ENCODE results near the gene MANBA. TPM values are rescaled to one million over a fixed set of nuclear protein-coding genes. Genes with fewer than 3 reads are reported as not detected.
A peak's percentile ranks its signal among the peaks of the same experiment; 100 is the strongest.

The MANBA gene
- total RNA-seq, 1 experiment from 2014 or later, result 21.7 TPM

GRCh38 chr4:102683881-102684609 lies 76.7 kb downstream of the MANBA start:
- DNase-seq (ENCODE audit: low read depth), result peak; percentile 58

- DNase-seq (ENCODE audit: low read depth), result no peak
These were observed 82.0 kb downstream of the MANBA start for GRCh38 chr4:102678695-102679335.

DNA sequence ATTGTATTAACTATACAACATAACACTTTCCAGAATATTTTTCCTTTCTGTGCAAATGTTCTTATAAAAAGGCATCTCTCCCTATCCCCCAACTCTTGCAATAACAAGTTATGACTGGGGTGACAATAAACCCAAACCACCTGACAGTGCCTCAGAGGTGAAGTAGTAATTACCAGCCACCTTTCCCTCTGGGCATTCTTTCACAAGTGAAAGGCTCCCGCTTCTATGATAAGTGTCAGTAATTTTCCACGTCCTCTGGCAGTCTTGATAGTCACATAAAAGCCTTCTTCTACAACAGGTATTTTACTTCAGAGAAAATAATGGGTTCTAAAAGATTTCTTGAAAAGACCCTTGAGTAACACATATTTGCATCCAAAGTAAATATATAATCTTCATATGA lies 82.7 kb downstream of the MANBA start:
- DNase-seq (ENCODE audit: low read depth), result no peak

DNA sequence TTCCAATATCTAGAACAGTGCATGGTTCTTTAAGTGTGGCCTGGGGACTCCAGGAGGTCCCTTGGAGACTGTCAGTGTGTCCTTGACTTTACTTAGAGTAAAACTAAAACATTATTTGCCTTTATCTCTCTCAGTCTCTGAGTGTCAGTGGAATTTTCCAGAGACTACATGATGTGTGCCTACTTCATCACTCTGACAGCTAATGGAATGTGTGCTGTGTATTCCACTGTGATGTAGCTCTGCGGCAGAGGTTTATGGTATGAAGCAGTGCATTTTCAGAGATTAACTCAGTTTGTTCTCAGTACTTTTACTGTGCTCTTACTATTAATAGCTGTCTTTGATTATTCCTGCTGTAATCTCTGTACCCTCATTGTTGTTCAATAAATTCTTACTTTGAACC lies 85.6 kb downstream of the MANBA start:
- DNase-seq (ENCODE audit: low read depth), result no peak

GRCh38 chr4:102667001-102667400 lies 93.8 kb downstream of the MANBA start:
- no peak for DNase-seq (ENCODE audit: low read depth)

GRCh38 chr4:102665527-102665926 lies 95.2 kb downstream of the MANBA start:
- DNase-seq (ENCODE audit: low read depth), result no peak

DNA sequence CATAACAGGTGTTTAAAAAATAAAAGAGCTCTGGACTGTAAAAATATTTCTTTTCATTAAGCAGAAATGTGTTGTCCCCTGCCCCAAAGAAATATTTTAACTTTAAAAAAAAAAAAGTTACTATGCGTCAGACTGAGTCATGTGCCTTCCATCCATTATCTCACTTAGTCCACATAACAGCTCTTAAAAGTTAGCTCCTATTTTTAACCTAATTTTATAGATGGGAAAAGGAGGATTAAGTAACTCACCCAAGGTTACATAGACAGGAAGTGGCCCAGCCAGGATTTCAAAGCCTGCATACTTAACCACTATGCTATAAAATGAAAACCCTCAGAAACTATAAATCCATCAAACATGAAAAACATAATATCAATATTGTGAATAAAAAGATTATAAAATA lies 97.7 kb downstream of the MANBA start:
- peak; percentile 89 for DNase-seq (ENCODE audit: low read depth)

GRCh38 chr4:102657206-102657605 lies 103.6 kb downstream of the MANBA start:
- no peak for DNase-seq (ENCODE audit: low read depth)

DNA sequence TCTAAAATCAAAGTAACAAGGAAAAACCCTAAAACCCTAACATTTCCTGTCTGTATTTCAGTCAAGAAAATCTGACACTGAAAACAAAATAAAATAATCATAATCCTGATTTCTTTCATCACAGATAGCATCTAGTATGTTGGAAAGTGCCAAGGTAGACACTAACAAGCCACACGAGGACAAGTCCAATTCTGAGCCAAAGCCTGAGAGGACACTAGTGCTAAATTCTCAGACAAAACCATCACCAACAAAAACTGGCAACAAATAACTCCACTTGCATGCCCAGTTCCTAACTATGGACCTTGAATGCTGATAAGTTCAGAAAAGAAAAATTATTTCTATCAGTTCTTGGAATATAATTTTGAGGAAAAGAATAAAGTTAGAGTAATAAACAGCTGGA lies 113.7 kb downstream of the MANBA start:
- no peak for DNase-seq (ENCODE audit: low read depth)

- DNase-seq (ENCODE audit: low read depth), result no peak
These were observed 118.0 kb downstream of the MANBA start for GRCh38 chr4:102642631-102643298.

DNA sequence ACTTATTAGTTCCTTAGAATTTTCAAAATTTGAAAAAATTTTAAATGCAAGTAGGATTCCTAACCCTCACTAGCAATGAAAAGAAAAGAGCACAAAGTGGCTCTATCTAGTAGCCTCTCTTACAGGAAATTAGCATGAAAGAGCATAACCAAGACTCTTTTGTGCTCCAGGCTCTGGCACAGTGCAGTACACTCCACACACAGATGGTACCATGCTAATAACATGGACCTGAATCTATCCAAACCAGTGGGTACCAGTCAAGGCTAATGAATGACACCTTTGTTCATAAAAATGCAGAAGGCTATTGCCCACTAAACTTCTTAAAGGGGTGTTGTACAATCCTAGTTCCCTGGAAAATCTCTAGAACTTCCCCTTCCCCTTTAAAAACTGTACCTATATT lies 119.0 kb downstream of the MANBA start:
- DNase-seq (ENCODE audit: low read depth), result no peak

DNA sequence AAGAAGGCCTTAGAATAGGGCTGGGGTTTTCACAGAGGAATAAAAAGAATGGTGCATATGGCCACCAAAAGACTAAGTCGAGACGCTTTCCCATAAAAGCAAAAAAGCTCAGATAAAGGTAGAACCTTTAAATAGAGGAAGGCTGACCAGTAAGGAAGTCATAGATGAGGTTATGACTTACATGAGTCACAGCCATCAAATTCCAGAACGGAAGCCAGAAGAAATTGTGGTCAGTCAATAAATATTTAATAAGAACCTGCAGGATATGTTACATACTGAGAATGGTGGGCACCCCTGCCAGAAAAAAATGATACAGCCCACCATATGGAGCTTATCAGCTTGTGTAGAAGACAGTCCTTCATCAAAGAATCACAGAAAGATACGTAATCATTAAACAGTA lies 120.1 kb downstream of the MANBA start:
- peak; percentile 77 for DNase-seq (ENCODE audit: low read depth)

DNA sequence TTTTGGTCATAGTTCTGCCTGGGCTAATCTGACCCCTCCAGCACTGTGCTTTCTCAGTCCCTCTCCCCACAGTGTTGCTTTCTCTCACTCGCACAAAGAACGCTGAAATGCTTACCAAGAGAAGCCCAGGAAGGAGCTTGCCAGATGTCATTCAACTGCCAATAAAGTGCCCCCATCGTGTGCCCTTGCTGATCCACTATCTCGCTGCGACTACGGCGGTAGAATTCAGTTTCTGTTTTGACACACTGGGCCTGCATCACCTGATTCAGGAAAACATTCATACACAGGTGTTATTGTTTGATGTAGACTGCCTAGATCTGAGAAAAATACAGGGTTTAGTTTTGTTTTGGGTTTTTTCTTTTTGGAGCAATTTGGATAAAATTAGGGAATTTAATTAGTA lies 121.2 kb downstream of the MANBA start:
- DNase-seq (ENCODE audit: low read depth), result no peak

- no peak for DNase-seq (ENCODE audit: low read depth)
These were observed 122.1 kb downstream of the MANBA start for GRCh38 chr4:102638621-102639020.

DNA sequence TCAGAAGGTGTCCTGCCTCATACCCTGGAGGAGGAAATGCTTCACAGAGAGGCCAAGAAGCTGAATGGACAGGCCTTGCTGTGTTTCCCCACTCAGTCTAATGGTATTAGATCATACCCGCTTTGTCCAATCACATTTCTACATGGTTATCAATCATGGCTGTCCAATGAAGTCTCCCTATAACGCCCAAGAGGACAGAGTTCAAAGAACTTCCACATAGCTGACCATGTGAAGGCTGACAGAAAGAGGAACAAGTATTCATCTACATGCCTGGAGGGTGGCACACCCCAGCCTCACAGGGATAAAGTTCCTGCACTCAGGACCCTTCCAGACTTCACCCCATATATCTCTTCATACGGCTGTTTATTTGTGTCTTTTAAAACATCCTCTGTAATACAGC lies 123.4 kb downstream of the MANBA start:
- no peak for DNase-seq (ENCODE audit: low read depth)

DNA sequence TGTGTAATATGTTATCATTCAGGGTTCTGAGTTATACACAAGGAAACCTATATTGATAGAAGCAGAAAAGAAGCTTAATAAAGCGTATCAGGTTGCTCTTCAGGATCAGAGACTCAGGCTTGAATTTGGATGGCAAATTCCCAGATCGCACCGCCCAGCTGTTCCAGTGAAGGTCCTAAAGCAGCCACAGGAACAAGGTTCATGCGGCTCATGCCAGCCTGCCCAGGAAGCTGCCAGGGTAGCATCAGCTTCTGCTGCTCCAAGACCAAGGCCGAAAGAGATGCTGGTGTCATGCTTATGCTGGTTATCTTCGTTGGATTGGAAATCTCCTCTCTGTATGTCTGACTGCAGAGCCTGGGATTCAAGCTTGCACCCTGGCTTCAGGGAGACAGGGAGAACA lies 127.7 kb downstream of the MANBA start:
- DNase-seq (ENCODE audit: low read depth), result no peak

GRCh38 chr4:102632241-102633065 lies 128.3 kb downstream of the MANBA start:
- DNase-seq (ENCODE audit: low read depth), result no peak

DNA sequence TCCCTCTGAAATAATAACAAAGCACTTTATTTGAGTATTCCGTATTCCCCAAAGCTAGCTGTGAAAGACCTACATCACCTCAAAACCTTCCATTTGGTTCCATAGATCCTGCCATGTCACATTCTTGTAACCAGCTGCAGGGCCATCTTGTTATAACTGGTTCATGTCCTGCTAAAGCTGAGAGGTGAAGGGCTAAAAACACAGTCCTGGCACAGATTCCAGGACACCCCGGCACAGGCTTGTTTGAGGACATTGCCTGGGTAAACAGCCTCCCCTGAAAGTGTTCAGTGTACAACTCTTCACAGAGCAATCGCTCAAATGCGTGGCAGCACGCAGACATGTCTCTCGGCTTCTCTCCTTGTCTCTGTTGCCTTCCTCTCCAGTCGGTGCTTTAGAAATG lies 129.2 kb downstream of the MANBA start:
- no peak for DNase-seq (ENCODE audit: low read depth)

GRCh38 chr4:102629673-102630072 lies 131.1 kb downstream of the MANBA start:
- no peak for DNase-seq (ENCODE audit: low read depth)

DNA sequence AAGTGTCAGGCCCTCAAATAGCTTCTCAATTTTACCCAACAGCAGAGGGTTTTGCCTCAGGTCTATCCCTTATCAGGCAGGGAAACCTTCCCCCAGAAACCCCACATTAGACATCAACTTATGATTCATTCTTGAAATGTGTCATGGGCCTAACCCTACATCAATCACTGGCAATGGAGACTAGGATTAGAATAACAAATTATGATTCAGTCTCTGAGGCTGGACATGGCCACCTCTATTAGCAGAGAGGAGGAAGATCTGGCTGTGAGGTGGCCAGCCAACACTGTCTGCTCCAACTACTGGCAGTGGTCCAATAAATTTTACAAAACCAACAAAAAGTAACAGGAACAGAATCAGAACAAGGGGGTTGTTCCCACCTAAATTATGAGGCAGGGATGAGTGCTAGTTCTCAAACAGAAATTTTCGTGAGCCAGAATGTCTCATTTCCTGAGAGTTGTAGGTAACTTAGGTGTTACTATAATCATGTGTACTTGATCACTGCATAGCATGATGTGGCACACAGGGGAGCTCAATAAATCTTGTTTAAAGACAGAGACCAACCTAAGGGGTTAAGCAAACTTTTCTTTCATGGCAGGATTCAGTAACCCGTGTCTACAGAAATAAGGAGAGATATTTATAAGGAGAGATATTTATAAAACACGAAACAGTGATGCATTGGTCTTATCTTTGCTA lies 132.8 kb downstream of the MANBA start:
- peak; percentile 97 for DNase-seq (ENCODE audit: low read depth)

- DNase-seq (ENCODE audit: low read depth), result no peak
These were observed 135.4 kb downstream of the MANBA start for GRCh38 chr4:102625232-102625930.

All from HT1080 (cell line).